CD4-positive, alpha-beta T cell treated with Interleukin-12 subunit alpha and Interleukin-12 subunit beta, for 1 hour (primary cell): ENCODE results near the gene TARS3.
"Not testable (repeated sequence)": the region's sequence is repeated elsewhere in the genome, so short reads cannot be mapped to it uniquely, and the experiment has no call there.

Experiments used
- DNase-seq: peaks from one replicate; pipeline ENCODE4 v3.0.0-alpha.2; 2020

The TARS3 gene

DNA sequence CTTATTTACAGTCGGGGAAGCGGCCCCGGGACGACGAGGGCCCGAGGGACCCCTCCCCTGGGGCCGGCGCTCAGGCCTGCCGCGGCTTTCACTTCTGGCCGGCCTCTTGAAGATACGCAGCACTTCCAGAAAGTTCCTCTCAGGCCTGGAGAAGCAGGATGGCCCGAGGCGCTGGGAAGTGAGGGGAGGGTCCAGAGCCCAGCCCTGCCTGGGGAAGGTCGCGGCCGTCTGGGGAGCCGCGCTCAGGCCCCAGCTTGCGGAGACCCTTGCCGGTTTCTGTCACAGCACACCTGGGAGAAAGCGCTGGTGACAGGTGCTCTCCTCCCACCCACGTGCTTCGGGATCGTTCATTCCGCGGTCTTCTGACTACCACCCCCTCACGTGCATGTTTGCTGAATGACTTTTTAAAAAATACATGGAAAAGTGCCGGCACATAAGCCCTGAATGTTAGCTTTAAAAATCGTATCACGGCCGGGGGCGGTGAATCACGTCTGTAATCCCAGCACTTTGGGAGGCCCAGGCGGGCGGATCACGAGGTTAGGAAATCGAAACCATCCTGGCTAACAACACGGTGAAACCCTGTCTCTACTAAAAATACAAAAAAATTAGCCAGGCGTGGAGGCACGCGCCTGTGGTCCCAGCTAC lies 71.4 kb downstream of the TARS3 start:
- no peak for DNase-seq

DNA sequence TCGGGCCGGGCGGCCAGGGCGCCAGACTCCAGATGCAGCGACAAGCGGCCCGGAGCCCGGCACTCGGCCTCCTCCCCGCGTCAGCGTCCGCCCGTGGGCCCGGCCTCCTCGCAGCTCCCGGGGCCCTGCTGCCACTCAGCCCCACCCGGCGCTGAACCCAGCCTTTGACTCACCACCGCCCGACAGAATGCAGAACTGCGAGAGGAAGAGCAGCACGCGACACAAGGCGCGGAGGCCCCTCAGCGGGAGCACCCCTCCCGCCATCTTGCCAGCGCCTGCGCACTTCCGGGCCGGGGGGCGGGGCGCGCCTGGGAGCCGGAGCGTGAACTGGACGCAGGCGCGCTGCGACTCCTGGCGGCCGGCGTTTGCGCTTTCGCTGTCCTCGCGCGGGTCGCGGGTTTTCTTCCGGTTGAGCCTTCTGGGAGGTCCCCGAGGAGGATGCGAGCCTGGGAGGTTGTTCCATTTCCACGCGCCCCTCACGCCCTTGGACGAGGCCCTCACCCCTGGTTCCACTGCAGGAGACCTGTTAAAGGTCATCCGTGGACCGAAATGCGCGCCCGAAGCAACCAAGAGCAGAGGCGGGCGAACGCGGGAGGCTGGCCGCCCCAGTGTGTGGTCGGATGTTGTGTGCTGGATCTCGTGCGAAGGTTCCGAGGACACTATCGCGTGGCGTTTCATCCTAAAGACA lies 72.0 kb downstream of the TARS3 start, which contains the start of gene TM2D3:
Gene TM2D3, minus strand, starts transcription at position 284 of the 688 bp plus-strand sequence. Its CDS starts 20 bp downstream, at position 264.
- peak; percentile 95 for DNase-seq

DNA sequence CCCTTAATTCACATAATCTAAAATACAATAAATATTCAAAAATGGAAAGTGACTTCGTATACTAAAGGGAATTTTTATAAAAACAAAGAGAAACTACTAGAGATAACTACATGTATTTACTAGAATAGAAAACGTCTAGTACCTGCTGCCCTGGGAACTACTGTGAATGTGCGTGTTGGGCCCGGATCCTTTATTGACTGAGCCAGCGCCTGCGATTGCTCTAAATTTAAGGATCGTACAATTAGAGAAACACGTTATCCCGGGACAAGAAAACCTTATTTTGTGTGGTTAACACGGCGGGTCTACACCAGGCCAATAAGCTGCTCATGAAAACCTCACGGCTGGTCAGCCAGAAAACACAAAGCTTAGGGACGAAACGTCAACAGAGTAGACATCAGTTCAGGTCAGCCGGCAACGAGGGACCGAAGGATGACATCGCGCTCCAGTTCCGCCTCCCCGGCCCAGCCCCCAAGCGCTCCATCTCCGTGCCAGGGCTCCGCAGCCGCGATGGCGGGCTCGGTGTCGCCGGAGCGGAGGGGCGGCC lies 72.6 kb downstream of the TARS3 start:
- DNase-seq = no peak

DNA sequence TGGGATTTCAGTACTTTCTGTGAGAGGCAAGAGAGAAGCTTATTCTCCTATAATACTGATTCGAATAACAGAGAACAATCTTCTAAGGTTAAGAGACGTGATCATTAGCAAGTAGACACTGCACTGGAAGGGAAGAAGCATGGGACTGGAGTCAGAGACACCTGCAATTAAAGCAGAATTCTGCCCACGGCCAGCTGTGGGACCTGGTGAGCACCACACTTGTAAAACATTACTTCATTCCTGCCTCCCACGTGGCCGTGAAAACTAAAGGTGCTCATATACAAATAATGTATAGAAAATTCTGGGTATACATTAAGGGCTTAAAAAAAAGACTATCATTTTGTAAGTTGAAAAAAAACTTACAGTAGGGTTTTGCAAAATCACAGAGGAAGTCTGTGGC lies 74.1 kb downstream of the TARS3 start:
- no peak for DNase-seq

DNA sequence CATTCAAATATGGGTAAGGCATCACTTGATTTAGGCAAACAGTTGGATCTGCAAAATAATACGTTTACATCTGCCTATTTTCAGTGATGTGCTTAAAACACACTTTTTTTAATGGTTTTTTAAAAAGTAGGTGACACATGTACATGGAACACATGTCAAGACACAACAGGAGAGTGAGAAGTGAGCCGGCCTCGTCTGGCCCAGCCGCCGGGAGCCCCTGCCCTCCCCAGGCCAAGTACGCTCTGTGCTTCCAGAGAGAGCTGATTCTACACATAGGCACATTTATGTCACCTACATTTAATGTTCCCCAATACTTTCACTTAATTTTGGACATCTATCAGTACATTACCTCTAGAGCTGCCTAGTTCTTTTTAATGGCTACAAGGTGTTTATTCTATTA lies 75.9 kb downstream of the TARS3 start:
- DNase-seq = no peak

DNA sequence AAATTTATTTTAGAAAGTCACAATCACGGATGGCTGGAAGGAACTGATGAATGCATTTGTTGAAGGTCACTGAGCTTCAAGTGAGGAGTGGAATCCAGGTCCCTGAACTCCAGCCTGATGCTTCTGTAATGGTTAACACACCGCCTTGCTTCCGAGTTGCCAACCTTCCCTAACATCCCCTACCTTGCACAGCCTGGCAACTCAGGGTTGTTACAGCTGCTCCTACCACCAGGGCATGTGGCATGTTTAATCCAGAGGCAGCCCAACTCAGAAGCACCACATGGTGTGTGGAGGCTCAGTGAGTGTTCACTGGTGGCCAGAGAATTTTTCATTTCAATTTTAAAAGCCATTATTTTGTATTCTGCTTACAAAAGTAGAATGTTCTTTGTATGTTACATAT lies 77.0 kb downstream of the TARS3 start:
- no peak for DNase-seq

DNA sequence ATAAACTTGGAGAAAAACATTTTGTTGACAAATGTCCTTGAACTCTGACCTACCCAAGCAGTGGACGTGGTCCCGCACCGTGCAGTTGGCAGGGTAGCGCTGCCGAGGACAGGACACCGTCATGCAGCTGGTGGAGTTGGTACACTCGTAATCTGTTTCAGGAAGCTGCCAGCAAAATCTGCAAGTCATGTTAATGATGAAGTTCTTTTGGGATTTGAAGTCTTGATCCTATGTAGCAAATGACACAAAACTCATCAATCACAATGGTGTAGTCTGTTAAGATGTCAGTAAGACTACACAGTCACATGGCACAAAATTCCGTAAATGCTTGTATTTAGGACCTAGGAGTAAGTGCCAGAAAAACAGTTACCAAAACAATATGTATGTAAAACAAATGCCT lies 77.6 kb downstream of the TARS3 start:
- DNase-seq = no peak

DNA sequence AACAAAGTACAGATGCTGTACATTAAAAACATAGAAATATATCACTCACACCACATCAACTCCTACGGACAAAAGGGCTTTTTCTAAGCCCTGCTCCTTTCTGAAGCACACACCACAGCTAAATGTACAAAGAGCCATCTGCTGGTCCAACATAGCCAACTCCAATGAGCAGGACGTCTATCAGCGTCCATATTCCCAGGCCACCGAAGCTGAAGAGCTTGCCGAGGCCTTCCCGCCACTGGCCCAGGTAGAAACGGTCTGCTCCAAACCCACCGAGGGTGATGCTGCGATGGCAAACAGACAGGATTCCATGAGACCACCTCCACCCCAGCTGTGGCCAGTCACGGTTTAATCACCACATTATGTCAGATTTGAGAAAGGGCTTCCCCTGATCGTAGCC lies 81.9 kb downstream of the TARS3 start:
- DNase-seq = no peak

DNA sequence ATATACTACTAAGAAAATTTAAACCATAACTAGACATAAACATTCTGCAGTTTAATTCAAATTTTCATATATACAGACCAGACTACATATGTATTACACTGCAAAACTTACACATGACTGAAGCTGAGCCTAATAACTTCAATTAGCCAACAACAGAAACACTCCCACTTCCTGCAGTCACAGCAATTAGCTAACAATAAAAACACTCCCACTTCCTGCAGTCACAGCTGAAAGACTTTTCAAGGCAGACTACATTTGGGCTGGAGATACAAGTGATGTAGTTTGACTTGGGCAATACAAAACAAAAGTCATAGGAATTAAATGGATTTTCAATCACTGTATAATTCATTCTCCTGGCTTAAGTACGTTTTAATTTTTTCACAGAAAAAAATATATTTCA lies 82.4 kb downstream of the TARS3 start:
- peak; percentile 77 for DNase-seq

DNA sequence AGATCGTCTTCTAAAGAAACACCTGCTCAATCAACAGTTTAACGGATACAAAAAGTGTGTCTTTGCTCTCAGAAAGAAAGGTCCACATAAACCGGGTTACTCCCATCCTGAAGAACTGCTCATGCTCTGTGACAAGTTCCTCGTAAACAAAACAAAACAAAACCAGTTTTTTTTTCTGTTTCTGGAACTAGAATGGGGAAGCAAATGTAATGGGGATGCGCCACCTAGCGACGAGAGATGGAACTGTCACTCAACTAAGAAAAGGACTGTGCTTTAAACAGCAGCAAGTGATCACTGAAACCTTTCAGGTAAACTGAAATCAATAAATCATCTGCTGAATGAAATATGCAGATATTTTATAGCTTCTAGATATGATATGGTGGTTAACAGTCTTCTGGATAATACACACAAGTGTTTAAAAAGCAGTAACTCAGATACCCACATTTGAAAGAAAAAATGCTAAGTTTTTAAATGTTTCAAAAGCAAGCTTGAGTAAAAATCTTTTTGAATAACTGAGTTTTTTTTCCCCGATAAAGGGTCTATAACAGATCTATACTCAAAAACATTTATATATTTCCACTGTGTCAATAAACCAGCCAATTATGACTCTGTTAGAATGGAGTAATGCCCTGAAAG lies 83.0 kb downstream of the TARS3 start:
- DNase-seq = peak; percentile 84

DNA sequence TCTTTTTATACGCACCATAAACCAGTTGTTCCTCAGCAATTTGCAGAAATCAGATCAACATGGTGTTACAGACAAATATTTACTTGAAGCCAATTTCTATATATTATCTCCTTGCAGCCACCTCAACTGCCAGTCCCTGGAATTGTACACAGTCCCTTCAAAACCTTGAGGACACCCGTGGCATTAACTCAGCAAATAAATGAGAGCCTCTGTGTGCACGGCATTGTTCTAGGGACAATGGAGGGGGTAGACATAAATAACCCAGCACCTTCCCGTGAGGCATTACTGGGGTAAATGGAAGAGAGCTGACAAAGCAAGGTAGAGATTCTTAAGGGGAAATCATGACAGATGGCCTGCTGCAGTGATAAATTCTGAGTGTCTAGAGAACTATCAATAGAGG lies 84.6 kb downstream of the TARS3 start:
- DNase-seq = no peak

DNA sequence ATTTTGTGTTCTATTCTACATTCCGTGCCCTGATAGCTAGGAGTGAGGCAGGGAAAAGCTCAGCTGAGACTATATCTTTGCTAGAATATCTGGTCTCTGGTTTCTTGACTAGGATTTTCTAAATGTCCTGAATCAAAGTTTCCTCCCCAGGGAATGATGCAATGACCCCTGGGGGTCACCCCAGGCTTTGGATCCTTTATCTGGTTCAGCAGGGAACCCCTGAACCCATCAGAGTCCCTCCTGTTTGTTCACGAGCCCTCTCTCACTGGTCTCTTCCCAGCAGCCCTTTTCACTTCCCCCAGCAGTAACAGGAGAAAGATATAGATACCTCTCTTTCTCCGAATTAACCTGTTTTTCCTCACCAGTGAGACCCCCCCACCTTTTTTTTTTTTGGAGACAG lies 86.4 kb downstream of the TARS3 start:
- no peak for DNase-seq

DNA sequence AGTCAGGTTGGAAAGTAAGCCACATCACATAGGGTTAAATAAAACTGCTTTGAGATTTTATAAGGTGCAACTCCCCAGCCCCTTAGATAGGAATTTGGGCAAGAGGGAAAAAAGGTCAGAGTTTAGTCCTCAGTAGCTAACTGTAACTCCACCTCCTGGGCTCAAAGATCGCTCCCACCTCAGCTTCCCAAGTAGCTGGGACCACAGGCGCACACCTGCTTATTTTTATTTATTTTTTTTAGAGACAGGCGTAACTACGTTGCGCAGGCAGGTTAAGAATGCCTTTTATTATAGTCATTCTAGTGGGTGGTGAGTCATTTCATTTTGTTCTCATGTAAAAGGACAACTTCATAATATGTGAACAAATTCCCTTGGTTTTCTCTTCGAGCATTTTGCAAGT lies 86.8 kb downstream of the TARS3 start:
- DNase-seq = no peak

DNA sequence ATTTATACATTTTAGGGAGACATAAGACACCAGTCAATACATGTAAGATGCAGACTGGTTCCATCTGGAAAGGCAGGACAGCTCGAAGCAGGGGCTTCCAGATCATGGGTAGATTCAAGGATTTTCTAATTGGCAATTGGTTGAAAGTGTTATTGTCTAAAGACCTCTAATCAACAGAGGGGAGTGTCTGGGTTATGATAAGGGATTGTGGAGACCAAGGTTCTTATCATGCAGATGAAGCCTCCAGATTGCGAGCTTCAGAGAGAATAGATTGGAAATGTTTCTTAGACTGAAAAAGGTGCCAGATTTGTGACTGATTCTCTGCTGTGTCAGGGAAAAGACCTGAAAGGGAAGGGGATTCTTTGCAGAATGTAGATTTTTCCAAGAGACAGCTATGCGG lies 87.2 kb downstream of the TARS3 start:
- no peak for DNase-seq

DNA sequence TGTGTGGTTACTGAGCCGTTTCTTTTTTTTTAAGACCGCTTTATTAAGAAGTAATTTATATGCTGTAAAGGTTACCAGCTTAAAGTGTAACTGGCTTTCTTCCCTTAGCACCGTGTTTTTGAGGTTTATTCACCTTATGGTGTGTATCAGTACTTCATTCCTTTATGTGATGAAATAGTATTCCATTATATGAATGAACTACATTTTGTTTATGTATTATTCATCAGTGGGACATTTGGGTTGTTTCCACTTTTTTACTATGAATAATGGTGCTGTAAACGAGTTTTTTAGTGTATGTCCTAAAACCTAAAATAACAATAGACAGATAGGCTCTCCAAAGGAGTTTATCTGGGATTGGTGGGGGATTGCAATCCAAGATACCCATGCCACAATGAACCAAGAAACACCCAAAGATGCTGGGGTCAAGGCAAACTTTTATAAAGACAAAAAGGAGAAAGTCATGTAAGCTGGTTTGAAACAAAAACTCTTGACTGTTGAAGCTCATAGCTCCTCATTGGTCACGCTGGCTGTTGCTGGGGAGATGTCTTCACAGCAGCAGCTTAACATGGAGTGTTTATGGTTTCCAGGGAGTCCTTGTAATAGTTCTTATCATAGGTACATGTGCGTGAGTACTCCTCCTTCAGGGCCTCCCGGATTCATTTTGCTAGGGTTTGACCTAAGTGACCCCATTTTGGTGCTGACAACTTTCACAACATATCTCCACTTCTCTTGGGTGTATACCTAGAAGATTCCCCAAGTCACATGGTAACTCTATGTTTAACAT lies 88.1 kb downstream of the TARS3 start:
- DNase-seq = no peak

DNA sequence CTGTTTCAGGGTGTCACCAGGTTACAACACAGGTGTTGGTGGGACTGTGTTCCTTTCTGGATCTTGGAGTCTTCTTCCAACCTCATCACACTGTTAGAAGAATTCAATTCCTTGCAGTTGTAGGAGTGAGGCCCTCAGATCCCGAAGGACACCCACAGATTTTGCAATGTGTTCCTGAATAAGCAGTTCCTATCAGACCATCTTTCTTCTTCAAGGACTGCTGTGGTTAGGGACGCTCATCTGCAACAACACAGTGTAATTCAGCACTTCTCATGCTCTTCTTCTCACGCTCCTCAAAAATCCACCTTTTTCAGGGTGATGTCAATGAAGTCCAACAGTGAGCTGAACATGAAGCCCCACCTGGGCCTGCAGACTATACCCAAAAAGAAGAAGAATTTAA lies 90.9 kb downstream of the TARS3 start:
- no peak for DNase-seq

DNA sequence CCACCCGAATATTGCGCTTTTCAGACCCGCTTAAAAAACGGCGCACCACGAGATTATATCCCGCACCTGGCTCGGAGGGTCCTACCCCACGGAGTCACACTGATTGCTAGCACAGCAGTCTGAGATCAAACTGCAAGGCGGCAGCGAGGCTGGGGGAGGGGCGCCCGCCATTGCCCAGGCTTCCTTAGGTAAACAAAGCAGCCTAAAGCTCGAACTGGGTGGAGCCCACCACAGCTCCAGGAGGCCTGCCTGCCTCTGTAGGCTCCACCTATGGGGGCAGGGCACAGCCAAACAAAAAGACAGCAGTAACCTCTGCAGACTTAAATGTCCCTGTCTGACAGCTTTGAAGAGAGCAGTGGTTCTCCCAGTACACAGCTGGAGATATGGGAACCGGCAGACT lies 97.5 kb downstream of the TARS3 start:
- not testable (repeated sequence) for DNase-seq

DNA sequence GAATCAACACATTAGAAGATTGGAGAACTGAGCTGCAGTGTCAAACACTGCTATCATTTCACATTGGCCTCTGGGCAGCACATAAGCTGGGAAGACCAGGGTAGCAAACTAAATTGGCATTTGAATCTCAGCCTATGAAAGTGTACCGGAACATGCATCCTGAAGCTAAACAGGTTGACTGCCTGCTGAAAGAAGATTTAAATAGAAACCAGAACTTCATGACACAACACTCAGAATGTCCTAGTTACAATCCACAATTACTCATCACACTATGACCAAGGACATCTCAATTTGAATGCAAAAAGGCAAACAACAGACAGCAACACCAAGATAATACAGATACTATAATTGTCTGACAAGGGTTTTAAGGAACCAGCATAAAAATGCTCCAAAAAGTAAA lies 98.3 kb downstream of the TARS3 start:
- no peak for DNase-seq

DNA sequence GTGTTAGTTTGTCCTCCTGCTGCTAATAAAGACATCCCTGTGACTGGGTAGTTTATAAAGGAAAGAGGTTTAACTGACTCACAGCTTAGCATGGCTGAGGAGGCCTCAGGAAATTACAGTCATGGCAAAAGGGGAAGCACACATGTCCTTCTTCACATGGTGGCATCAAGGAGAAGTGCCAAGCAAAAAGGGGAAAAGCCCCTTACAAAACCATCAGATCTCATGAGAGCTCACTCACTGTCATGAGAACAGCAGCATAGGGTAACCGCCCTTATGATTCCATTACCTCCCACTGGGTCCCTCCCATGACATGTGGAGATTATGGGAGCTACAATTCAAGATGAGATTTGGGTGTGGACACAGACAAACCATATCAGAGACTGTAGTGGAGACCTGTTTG lies 99.1 kb downstream of the TARS3 start:
- DNase-seq = no peak

DNA sequence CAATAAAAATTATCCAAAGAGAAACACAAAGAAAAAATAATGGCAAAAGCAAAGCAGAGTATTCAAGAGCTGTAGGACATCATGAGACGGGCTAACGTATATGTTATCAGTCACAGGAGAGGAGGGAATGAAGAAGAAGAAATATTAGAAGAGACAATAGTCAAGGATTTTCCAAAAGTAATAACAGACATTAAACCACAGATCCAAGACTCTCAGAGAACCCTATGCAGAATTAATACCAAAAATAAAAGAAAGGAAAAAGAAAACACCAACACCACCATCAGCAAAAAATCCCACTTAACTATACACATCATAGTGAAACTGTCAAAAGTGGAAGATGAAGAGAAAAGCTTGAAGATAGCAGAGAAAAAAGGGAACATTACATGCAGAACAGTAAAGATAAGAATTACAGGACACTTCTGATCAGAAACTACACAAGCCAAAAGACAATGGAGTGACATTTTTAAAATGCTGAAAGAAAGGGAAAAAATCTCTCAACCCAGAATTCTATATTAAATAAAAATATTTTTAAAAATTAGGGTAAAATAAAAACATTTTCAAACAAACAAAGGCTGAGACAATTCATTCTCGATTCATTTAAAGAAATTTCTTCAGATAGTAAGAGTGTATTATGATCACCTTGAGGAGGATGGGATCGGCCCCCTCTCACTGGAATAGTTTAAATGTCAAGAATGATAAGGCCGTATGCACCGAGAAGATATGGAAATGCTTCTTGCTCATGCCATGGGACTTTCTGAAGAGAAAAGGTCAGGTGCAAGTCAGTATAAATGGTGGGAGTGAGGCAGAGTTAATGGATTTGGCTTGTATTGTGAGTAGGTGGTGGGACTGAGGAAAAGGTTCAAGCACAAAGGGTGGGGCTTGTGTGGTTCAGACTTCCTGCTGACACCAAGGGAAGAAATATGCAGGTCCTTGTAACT lies 100.6 kb downstream of the TARS3 start:
- no peak for DNase-seq

DNA sequence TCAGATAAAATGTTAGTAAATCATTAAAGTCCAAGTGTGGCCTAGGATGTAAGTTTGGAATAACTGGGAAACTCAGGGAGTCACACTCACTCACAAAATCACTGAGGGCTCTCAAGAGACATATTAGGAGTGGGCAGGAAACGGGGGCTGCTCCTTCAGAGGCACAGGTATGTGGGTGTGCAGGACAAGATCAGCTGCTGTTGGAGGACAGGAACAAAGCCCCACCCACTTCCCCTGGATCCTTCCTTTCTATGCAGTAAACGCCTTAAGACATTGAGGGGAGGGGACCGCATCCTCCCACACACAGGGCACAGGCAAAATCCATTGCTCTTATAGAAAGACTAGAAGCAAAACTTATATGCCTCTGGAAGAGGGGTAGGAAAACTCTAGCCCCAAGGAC lies 102.3 kb downstream of the TARS3 start:
- DNase-seq = no peak

DNA sequence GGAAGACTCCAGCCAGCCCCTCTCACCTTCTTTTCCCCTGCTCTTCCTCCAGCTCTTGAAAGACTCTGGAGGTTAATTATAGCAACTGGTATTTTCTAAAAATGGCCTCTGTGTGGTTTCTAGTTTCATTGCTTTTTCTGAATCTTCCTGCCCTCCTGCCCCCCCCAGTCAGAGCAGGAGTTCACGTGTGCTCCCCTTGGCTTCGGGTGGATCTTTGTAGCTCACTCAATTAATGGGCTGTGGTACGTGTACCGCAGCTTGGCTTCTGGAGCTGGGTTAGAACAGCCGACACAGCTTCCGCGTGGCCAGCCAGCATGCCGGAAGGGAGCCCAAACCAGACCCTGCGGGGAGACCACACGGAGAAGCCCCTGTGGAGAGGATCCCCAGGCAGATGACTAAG lies 103.6 kb downstream of the TARS3 start:
- DNase-seq = no peak

DNA sequence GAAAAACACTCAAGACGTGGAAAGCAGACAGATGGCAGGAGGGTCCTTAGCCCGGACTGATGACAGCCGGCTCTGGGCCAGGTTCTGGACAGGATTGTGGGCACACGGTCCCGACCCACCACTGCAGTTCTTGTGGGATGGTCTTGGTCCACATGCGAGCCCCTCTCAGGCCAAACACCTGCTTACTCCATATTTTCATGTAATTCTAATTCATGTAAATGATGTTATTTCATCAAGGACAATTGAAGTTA lies 104.7 kb downstream of the TARS3 start:
- DNase-seq = no peak
